IMR-90 (cell line): ENCODE measurements around the gene ARGLU1.

Source experiments
- BHLHE40 ChIP-seq: fragments of 150-350 bp; IDR thresholded peaks from 2 replicates; pipeline ENCODE4 v1.6.1; 2016; ENCODE audit warnings: mild to moderate bottlenecking, low read depth, low read length
- CTCF ChIP-seq: conservative IDR thresholded peaks from 2 replicates; pipeline ENCODE4 v1.5.1; 2012; ENCODE audit warnings: mild to moderate bottlenecking, low read depth, low read length, improper control_type of control experiment
- ELK1 ChIP-seq: fragments of 150-350 bp; IDR thresholded peaks from 2 replicates; pipeline ENCODE4 v1.6.1; 2016; ENCODE audit warnings: low read depth, mild to moderate bottlenecking, low read length, moderate library complexity, borderline replicate concordance
- FOS ChIP-seq: fragments of 150-350 bp; IDR thresholded peaks from 2 replicates; pipeline ENCODE4 v1.6.1; 2016; ENCODE audit warnings: low read depth, low read length
- MAZ ChIP-seq: IDR thresholded peaks from 2 replicates; pipeline ENCODE4 v1.6.1; 2012; ENCODE audit warnings: low read depth, mild to moderate bottlenecking, low read length, improper control_type of control experiment, moderate library complexity, borderline replicate concordance
- MXI1 ChIP-seq: IDR thresholded peaks from 2 replicates; pipeline ENCODE4 v1.6.1; 2012; ENCODE audit warnings: low read depth, mild to moderate bottlenecking, low read length, moderate library complexity, borderline replicate concordance
- NFE2L2 ChIP-seq: fragments of 150-350 bp; IDR thresholded peaks from 2 replicates; pipeline ENCODE4 v1.6.1; 2016; ENCODE audit warnings: low read depth, mild to moderate bottlenecking, low read length
- POLR2A ChIP-seq: IDR thresholded peaks from 2 replicates; pipeline ENCODE4 v1.6.1; 2012; ENCODE audit warnings: mild to moderate bottlenecking, low read depth, low read length
- RAD21 ChIP-seq: IDR thresholded peaks from 2 replicates; pipeline ENCODE4 v1.6.1; 2012; ENCODE audit warnings: low read length, improper control_type of control experiment
- RCOR1 ChIP-seq: IDR thresholded peaks from 2 replicates; pipeline ENCODE4 v1.6.1; 2012; ENCODE audit warnings: mild to moderate bottlenecking, low read length, improper control_type of control experiment; ENCODE audit not compliant: insufficient replicate concordance
- RFX5 ChIP-seq: IDR thresholded peaks from 2 replicates; pipeline ENCODE4 v1.8.0; 2012; ENCODE audit warnings: low read depth, mild to moderate bottlenecking, low read length, moderate library complexity
- SMC3 ChIP-seq: fragments of 150-350 bp; IDR thresholded peaks from 2 replicates; pipeline ENCODE4 v1.6.1; 2016; ENCODE audit warnings: low read depth, mild to moderate bottlenecking, antibody characterized with exemption, low read length, moderate library complexity
- USF2 ChIP-seq: fragments of 150-350 bp; IDR thresholded peaks from 2 replicates; pipeline ENCODE4 v1.6.1; 2017; ENCODE audit warnings: mild to moderate bottlenecking, antibody characterized with exemption, low read length, low read depth

- no peak for TF ChIP-seq CTCF
- TF ChIP-seq FOS, result no peak
- TF ChIP-seq ELK1, result no peak
- no peak for TF ChIP-seq MAZ
- no peak for TF ChIP-seq POLR2A
- no peak for TF ChIP-seq USF2
- no peak for TF ChIP-seq NFE2L2
- TF ChIP-seq MXI1, result no peak
- no peak for TF ChIP-seq BHLHE40
- TF ChIP-seq RFX5, result no peak
- no peak for TF ChIP-seq RCOR1
- no peak for TF ChIP-seq SMC3
- TF ChIP-seq RAD21, result no peak
Observed at GRCh38 chr13:106530980-106531481, 36.9 kb downstream of the ARGLU1 start.
